GM04504 (cell line): Measurements from ENCODE around the gene PAIP2.
"Not testable (repeated sequence)": the region's sequence is repeated elsewhere in the genome, so short reads cannot be mapped to it uniquely, and the experiment has no call there.

Experiments
- DNase-seq: peaks from one replicate; pipeline ENCODE4 v3.0.0-alpha.2; 2012; ENCODE audit warnings: low read depth

PAIP2 gene

GRCh38 chr5:139392678-139393496, 51.2 kb downstream of the PAIP2 start:
- no peak for DNase-seq

DNA sequence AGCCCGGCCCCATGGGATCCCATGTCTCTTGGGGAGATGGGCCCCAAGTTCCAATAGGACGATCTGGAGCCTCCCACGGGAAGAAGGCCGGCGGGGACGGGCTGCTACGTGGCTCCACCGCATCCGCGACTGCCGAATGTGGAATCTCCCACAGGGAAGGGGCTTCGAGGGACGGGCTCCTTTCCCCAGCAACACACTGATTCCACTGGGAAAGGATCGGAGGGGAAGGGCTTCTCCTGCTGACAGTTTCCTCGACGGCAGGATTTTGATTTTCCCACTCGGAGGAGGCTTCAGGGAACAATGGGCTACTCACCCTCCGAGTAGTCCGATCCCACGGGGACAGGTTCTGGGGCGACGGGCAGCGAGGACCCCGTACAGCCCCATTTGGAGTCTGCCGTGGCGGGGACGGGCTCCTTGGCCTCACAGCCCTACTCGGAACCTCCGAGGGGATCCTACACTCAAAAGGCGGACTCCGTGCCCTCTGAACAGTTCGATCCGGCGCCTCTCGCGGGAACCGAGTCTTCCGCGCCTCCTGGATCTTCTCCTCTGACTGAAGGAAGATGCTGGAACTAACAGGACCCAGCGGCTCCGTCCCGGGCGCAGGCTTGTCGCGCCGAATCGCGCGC, 52.0 kb downstream of the PAIP2 start:
- no peak for DNase-seq

DNA sequence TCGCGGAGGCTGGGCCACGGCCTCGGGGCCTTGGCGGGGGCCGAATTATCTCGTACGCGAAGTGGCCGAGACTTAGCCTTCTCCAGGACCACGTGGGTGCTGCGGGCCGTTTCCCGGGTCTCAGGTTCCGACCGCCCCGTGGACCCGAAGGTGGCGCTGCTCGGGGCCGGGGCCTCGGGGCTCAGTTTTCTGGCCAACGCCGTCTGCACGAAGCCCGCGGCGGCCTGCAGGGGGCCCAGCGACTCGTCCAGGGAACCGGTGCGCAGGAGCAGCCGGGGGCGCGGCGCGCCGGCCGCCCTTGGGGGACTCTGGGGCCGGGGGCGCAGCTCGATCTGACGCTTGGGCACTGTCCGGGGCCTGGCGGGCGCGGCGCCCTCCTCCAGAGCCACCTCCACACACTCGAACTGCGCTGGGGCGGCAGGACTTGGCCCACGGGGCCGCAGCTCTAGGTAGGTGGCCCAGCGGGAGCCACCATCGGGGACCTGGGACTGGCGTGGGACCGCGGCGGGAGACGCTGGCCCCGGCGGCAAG, 52.5 kb downstream of the PAIP2 start:
- DNase-seq, result no peak

DNA sequence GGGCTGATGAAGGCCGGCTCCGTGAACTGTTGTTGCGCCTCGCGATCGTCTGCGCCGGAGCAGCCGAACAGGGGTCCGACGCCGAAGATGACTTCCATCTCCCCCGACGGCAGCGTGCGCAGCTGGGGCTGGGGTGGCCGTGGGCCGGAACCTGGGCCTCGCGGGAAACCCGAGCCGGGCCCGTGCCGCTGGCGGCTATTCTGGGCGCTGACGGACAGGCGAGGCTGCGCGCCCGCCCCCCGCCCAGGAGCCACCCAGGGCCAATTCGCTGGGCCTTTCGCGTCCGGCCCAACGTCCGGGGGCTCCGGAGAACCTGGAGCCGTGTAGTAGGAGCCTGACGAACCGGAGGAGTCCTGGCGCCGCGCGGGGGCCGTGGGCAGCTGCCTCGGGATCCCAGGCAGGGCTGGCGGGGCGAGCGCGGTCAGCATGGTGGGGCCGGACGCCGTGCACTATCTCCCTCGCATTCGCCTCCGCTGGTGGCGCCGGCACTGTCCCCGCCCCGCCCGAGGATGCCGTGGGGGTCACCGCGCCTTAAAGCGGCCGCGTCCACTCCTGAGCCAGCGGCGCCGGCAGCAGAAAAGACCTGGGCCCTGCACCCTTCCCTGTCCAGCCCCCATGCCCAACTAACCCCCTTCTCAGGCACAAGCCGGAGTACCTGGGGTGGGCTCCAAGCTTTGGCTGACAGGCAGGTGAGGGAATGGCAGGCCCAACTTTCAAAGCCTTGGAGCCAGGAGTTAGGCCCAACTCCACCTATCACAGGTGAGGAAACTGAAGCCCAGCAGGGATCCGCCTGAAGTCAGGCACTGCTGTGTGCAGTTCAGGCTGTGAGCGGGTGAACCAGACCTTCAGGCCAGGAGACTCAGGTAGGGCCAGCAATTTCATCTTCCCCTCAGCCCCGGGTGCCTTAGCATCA, 53.3 kb downstream of the PAIP2 start, which contains the start of gene PROB1:
TSS of gene PROB1 (minus strand) at position 451 of the 913 bp plus-strand sequence. CDS start at position 428, 23 bp downstream.
- no peak for DNase-seq

GRCh38 chr5:139395844-139396640, 54.4 kb downstream of the PAIP2 start:
- DNase-seq, result no peak

DNA sequence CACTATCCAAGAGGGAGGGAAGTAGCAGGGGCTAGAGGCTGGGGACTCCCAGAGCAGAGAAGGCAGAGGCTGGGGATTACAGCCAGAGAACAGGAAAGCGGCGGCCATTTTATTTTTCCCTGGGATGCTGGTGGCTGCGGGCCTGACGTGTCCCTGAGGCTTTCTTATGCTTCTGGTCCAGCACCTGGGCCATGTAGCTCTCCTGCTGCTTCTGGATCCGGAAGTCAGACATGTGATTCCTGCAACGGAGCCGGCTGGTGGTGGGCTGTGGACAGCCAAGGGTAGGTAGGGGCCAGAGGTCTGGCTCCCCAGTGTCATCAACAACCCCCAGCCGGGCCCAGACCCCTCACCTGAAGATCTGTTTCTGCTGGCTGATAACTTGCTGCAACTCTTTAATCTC, 55.0 kb downstream of the PAIP2 start:
- no peak for DNase-seq

GRCh38 chr5:139397921-139398320, 56.3 kb downstream of the PAIP2 start:
- no peak for DNase-seq

DNA sequence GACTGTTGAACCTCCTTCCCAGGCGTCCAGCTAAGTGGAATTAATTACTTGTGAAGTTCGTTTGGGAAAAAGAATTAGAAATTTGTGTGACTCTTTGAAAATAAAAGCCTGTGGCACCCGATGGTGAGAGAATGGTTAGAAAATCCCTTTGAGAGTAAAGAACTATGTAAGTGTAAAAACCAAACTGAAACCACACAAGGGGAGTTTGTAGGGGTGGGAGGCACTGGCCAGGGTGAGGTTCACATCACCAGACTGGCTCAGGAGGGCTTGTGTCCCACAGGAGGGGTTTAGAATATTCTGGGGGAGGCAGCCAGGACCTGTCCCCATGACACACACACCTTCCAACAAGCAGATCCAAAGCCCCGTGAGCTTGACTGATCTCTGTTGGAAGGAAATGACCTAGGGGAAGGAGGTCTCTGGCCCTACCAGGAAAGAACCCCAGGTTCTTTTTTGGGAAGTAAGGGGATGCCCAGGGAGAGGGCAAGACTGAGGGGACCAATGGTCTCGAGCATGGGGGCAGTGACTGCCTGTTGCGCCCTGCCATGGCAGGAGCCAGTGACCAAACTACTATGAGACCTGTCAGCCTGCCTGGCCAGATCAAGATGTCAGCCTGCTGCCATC, 58.0 kb downstream of the PAIP2 start:
- DNase-seq, result no peak

DNA sequence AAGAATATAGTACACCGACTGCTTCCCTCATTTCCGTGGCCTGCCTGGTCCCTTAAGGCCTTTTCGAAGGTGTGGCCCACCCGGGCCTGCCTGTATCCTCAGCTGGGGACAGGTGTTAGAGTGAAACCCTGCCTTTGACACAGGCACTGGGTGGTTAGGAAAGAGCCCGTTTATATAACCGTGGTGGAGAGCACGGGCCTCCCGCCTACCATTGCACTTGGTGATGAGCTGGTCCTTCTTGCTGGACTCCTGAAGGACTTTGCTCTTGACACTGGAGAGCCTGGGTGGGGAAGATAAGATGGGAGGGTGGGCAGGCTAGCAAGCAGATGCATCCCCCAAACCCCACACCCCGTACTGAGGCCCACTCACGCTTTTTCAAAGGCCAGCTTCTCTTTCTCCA, 59.9 kb downstream of the PAIP2 start:
- no peak for DNase-seq

GRCh38 chr5:139402561-139403158, 61.0 kb downstream of the PAIP2 start:
- no peak for DNase-seq

DNA sequence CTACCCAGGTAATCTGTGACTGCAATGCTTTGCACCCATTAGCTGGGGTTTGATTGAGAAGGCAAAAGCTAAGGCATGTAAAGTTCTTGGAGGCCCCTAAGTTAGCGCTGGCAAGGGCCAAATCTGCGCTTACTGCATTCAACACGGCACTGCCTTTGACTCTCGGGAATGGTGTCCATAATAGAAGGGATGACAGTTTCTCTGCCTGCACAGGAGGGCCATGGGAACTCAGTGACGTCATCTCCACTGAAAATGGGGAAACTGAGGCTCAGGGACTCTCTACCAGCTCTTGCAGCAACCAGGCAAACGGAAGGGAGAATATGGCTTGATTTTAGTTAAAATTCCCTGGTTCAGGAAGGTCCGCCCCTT, 61.7 kb downstream of the PAIP2 start:
- no peak for DNase-seq

- peak; percentile 93 for DNase-seq
Observed at GRCh38 chr5:139403787-139404483, 62.3 kb downstream of the PAIP2 start, which contains the start of gene SPATA24. Gene SPATA24, minus strand, starts transcription at chr5:139404089. Its CDS starts 29 bp downstream, at chr5:139404060.

DNA sequence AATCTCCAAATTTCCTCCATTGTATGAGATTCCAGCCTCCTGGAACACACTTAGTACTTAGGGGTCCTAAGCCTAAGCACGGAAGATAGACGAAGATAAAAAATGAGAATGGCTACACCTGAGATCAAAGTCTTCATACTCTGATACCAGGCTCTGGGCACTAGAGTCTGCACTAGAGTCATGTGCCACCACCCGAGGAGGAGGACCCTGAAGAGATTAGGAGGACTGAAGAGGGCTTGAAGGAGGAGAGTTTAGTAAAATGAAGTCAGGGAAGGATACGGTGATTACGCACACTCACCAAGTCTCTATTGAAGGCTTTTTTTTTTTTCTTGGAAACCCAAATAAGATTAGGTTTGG, 62.8 kb downstream of the PAIP2 start:
- DNase-seq, result no peak

DNA sequence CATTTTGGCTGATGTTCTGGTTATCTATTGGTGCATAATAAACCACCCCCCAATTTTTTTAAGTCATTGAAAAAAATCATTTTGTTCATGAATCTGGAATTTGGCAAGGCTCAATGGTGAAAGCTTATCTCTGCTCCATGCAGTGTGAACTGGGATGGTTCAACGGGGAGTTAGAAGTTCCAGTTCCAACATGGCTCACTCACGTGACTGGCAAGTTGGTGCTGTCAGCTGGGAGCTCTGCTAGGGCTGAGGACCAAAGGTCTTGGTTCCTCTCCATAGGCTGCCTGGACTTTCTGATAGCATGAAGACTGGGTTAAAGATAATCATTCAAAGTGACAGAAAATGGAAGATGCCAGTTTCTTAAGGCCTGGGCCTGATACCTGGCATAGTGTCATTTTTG, 65.3 kb downstream of the PAIP2 start:
- no peak for DNase-seq

- no peak for DNase-seq
Observed at GRCh38 chr5:139407517-139407916, 65.9 kb downstream of the PAIP2 start.

GRCh38 chr5:139408191-139408590, 66.5 kb downstream of the PAIP2 start:
- no peak for DNase-seq

DNA sequence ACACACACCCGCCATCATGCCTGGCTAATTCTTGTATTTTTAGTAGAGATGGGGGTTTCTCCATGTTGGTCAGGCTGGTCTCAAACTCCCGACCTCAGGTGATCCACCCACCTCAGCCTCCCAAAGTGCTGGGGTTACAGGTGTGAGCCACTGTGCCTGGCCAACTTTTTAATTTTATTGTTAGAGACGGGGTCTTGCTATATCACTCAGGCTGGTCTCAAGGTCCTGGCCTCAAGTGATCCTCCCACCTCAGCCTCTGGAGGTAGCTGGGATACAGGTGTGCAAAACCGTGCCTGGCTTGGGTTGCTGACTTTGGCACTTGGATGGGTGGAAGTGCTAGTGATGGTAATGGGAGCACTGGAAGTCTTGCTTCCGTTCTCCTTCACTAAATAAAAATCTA, 67.5 kb downstream of the PAIP2 start:
- not testable (repeated sequence) for DNase-seq

- no peak for DNase-seq
Observed at GRCh38 chr5:139410121-139410992, 68.7 kb downstream of the PAIP2 start.
